H1 (cell line): ENCODE results near the gene SH2D1B.
A peak's percentile ranks its signal among the peaks of the same experiment; 100 is the strongest.

Experiments
- CTCF ChIP-seq, 3 experiments: IDR thresholded peaks; 1 replicate in 2 of 3; 2 replicates in 1 of 3; pipeline versions ENCODE4 v1.5.1 to v1.6.1; 2011; ENCODE audit warnings: low read length in 3 of 3, mild to moderate bottlenecking in 3 of 3, inconsistent platforms in 2 of 3, low read depth in 1 of 3, moderate library complexity in 1 of 3; ENCODE audit not compliant: insufficient read depth in 1 of 3; ENCODE audit errors: control extremely low read depth in 1 of 3
- EZH2 ChIP-seq: fragments of 200-600 bp; sonication (generic); IDR thresholded peaks from 2 replicates; pipeline ENCODE4 v1.7.1; 2012; ENCODE audit warnings: low read depth, mild to moderate bottlenecking, moderate library complexity, low read length, inconsistent platforms; ENCODE audit not compliant: severe bottlenecking
- FOSL1 ChIP-seq: IDR thresholded peaks from 2 replicates; pipeline ENCODE4 v1.6.1; 2011; ENCODE audit warnings: mild to moderate bottlenecking, low read depth, low read length, moderate library complexity; ENCODE audit not compliant: insufficient read depth
- MAX ChIP-seq: IDR thresholded peaks from 2 replicates; pipeline ENCODE4 v1.6.1; 2012; ENCODE audit warnings: inconsistent platforms
- POLR2A ChIP-seq, 2 experiments: IDR thresholded peaks; 1 replicate in 1 of 2; 2 replicates in 1 of 2; pipeline ENCODE4 v1.6.1; 2011; ENCODE audit warnings: low read depth in 2 of 2, low read length in 2 of 2, mild to moderate bottlenecking in 2 of 2; ENCODE audit errors: control extremely low read depth in 1 of 2
- RFX5 ChIP-seq: IDR thresholded peaks from 2 replicates; pipeline ENCODE4 v1.6.1; 2011; ENCODE audit warnings: low read depth, low read length, improper control_type of control experiment, borderline replicate concordance
- SUZ12 ChIP-seq: fragments of 200-600 bp; sonication (generic); IDR thresholded peaks from 2 replicates; pipeline ENCODE4 v1.6.1; 2012; ENCODE audit warnings: mild to moderate bottlenecking, inconsistent platforms, low read length, moderate library complexity, mixed read lengths
- TCF12 ChIP-seq: IDR thresholded peaks from 2 replicates; pipeline ENCODE4 v1.6.1; 2011; ENCODE audit warnings: low read depth, mild to moderate bottlenecking, low read length
- ZNF274 ChIP-seq: IDR thresholded peaks from 2 replicates; pipeline ENCODE4 v1.7.0; 2012; ENCODE audit warnings: low read length, borderline replicate concordance; ENCODE audit errors: extremely low read depth

- peak in 1 of 3 experiments; percentile 2; a peak in 1 of 4 replicates for TF ChIP-seq CTCF (IDR thresholded peaks at IDR 0.05; ENCODE audit: control extremely low read depth in 1 of 3, insufficient read depth in 1 of 3, low read depth in 1 of 3, low read length in 3 of 3)
- TF ChIP-seq SUZ12, result no peak
- no peak for TF ChIP-seq POLR2A (IDR thresholded peaks at IDR 0.05; ENCODE audit: control extremely low read depth in 1 of 2, low read depth in 2 of 2, low read length in 2 of 2)
- no peak for TF ChIP-seq ZNF274
- TF ChIP-seq MAX, result no peak
- TF ChIP-seq TCF12, result no peak
- no peak for TF ChIP-seq RFX5
- no peak for TF ChIP-seq FOSL1
- no peak for TF ChIP-seq EZH2
Observed at GRCh38 chr1:162456323-162456722, 44.4 kb upstream of the SH2D1B start.
